ENCODE measurements around the gene CYP46A1.
"Not testable (repeated sequence)": the region's sequence is repeated elsewhere in the genome, so short reads cannot be mapped to it uniquely, and the experiment has no call there.

CYP46A1 gene

DNA sequence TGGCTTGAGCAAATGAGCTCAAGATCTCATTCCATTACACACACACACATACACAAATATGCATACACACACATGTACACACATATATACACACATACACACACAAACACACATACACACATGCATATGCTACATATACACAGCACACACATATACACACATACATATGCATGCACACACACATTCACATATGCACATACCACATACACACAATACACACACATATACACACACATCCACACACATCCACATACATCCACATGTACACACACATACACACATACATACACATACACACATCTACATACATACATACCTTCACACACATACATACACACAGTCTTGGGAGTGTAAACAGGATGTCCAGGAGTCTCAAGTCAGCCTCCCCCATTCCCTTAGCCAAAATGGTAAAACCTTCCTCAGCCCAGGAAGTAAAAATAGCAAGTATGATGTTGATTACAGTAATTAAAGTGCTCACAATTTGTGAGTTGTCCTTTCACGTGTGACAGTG is 26.4 kb upstream of the CYP46A1 start:
- no peak for DNase-seq (ENCODE audit: low read depth in 2 of 2)

- DNase-seq (ENCODE audit: low read depth in 2 of 2) = no peak
Observed at GRCh38 chr14:99658218-99658845, 25.8 kb upstream of the CYP46A1 start.

DNA sequence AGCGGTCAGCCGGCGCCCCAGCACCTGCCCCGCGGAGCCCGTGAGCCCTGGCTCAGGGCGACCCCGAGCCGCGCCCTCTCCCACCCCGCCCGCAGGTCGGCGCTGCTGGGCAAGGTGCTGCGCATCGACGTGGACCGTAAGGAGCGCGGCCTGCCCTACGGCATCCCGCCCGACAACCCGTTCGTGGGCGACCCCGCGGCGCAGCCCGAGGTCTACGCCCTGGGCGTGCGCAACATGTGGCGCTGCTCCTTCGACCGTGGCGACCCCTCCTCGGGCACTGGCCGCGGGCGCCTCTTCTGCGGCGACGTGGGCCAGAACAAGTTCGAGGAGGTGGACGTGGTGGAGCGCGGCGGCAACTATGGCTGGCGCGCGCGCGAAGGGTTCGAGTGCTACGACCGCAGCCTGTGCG is 24.8 kb upstream of the CYP46A1 start:
- DNase-seq (ENCODE audit: low read depth in 2 of 2) = no peak

DNA sequence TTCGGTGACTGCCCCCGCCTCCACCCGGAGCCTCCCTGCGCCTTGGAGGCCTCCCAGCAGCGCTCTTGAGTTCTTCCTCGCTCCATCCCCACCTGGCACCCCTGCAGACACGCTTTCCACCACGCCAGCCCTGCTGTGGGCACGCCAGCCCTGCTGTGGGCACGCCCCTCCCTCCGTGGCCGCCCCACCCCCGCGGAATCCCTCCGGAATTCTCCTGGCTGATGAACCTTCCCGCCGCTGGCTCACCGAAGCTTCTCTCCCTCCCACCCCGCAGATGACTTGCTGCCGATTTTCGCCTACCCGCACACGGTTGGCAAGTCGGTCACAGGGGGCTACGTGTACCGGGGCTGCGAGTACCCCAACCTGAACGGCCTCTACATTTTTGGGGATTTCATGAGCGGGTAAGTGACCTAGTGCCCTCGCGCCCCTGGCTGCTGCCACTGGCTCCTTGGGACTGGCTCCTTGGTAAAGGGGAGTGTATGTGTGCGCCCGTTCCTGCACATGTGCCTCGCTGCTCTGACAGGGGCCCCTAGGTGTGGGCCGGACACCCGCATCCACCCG is 24.0 kb upstream of the CYP46A1 start:
- DNase-seq (ENCODE audit: low read depth in 2 of 2) = no peak

DNA sequence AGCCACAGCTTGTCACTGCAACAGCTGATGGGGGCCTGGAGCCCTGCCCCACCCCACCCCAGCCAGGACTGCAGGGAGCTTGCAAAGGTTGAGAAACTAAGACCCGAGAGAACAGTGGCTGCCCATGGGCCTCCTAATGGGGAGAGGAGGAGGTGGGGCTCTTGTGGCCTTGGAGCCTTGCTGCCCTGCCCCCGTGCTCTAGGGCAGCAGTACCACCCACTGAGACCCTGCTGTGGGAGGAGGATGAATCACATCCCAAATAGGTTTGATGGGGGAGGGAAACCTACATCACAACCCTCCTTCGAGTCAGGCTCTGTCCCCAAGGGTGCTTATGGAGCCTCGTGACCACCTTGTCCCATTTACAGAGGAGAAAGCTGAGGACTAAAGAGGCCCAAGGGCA is 23.3 kb upstream of the CYP46A1 start:
- DNase-seq (ENCODE audit: low read depth in 2 of 2) = no peak

DNA sequence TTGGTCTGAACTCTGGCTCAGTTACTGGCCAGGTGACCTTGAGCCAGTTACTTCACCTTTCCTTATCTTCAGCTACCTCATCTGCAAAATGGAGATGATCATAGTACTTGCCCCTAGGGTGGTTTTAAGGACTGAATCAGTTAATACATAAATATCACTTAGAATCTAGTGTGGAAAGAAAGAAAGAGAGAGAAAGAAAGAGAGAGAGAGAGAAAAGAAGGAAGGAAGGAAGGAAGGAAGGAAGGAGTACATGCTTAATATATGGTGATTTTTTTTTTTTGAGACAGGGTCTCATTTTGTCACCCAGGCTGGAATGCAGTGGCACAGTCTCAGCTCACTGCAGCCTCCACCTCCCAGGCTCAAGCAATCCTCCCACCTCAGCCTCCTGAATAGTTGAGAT is 22.9 kb upstream of the CYP46A1 start:
- not testable (repeated sequence) for DNase-seq (ENCODE audit: low read depth in 2 of 2)

DNA sequence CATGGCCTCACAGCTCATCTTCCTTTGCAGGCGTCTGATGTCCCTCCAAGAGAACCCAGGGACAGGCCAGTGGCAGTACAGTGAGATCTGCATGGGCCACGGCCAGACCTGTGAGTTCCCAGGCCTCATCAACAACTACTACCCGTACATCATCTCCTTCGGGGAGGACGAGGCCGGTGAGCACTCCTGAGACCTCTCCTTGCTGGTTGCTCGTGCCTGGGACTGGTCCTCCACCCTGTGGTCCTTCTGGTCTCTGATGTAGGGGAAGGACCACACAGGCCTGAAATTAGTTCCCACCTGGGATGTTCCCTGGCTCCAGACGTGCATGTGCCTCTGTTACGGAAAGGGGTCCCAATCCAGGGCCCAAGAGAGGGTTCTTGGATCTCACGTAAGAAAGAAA is 21.3 kb upstream of the CYP46A1 start:
- DNase-seq (ENCODE audit: low read depth in 2 of 2) = no peak

GRCh38 chr14:99663386-99664057 is 20.6 kb upstream of the CYP46A1 start:
- no peak for DNase-seq (ENCODE audit: low read depth in 2 of 2)

- DNase-seq (ENCODE audit: low read depth in 2 of 2) = no peak
Observed at GRCh38 chr14:99664058-99664936, 19.8 kb upstream of the CYP46A1 start.

DNA sequence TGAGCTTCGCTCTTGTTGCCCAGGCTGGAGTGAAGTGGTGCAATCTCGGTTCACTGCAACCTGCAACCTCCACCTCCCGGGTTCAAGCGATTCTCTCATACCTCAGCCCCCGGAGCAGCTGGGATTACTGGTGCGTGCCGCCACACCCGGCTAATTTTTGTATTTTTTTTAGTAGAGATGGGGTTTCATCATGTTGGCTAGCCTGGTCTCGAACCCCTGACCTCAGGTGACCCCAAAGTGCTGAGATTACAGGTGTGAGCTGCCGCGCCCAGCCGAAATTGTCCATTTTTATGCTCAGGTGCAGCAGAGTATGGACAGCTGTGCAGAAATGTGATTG is 19.2 kb upstream of the CYP46A1 start:
- no peak for DNase-seq (ENCODE audit: low read depth in 2 of 2)

DNA sequence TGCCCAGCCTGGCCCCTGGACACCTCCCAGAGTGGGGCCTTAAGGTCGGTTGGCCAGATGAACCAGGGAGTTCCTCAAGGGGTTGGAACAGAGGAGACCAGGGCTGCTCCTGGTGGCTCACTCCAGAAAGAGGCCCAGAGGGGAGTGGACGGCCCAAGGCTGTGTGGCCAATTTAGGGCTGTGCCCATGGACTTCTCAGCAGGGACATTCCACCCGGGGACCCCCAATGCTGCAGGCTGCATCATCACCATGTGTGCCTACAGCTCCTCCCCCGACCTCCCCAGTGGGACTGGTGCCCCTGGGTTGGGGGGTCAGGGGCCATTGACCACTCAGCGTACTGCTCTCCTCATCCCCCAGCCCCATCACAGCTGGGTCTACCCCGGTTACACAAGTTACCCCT is 17.6 kb upstream of the CYP46A1 start:
- no peak for DNase-seq (ENCODE audit: low read depth in 2 of 2)

DNA sequence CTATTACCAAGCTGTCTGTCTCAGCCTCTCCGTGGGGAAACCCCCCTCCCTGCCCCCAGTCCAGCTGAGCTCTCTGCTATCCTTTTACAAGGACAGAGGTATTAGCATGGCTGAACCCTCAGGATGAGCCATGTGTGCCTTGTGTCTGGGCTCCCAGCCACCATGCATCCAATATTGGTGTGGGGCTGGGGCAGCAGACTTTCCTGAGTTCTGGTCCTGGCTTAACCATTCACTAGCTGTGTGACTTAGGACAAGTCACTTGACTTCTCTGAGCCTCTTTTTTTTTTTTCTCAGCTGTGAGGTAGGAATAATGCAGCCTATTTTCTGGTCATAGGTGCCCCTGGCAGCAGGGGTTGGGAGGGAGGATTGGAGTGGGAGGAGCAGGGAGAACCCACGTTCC is 17.1 kb upstream of the CYP46A1 start:
- no peak for DNase-seq (ENCODE audit: low read depth in 2 of 2)

GRCh38 chr14:99667821-99668220 is 16.3 kb upstream of the CYP46A1 start:
- no peak for DNase-seq (ENCODE audit: low read depth in 2 of 2)

GRCh38 chr14:99668307-99669295 is 15.5 kb upstream of the CYP46A1 start:
- DNase-seq (ENCODE audit: low read depth in 2 of 2) = no peak

DNA sequence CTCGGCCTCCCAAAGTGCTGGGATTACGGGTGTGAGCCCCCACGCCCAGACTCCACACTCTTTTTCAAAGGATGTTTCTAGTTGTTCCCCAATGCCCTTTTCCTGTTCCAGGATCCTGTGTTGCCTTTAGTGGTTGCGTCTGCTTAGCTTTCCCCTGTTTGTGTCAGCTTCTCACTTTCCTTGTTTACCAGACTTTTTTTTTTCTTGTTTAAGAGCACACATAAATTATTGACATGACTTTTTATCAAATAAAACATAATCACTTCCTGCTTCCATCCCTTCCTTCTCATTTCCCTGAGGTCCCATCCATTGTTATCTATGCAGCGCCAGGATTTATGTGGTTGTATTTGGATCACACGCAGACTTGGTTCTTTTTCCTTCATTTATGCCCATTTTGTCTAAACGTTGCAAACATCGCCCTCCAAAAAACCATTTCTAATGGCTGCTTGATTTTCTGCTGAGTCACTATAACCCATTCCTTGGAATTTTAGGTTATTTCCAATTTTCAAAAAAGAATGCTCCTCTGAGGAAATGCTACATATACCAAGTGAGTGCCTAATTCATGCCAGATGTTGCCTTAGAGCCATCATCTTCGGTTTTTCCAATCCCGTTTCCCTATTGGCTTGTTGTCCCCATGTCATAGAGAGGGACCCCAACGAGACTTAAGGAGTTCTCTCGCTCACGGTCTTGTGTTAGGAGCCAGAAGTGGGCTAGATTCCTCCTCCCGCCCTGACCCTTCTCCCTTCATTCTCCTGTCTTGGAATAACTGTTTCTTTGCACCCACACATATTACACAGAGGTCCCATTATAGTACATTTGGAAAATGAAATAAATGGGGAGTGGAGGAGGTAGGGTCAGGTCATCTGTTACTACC is 13.5 kb upstream of the CYP46A1 start:
- no peak for DNase-seq (ENCODE audit: low read depth in 2 of 2)

- no peak for DNase-seq (ENCODE audit: low read depth in 2 of 2)
Observed at GRCh38 chr14:99671235-99672224, 12.6 kb upstream of the CYP46A1 start.

- DNase-seq (ENCODE audit: low read depth in 2 of 2) = no peak
Observed at GRCh38 chr14:99672506-99673304, 11.4 kb upstream of the CYP46A1 start.
